C1 segment of cervical spinal cord (tissue), 14 donors: Measurements from ENCODE around the gene TNKS1BP1.
"Not testable (repeated sequence)": the region's sequence is repeated elsewhere in the genome, so short reads cannot be mapped to it uniquely, and the experiment has no call there.

ENCODE experiments used
- DNase-seq, 14 donors: peaks; one replicate each; lab custom pipeline; 2025; lab: John Stamatoyannopoulos, UW

Gene TNKS1BP1

GRCh38 chr11:57288771-57289579 lies 35.8 kb downstream of the TNKS1BP1 start:
- DNase-seq, result no peak

- DNase-seq, result no peak
Measured at GRCh38 chr11:57287884-57288283, 36.9 kb downstream of the TNKS1BP1 start.

GRCh38 chr11:57283231-57283990 lies 41.3 kb downstream of the TNKS1BP1 start:
- no peak for DNase-seq

GRCh38 chr11:57281546-57281945 lies 43.2 kb downstream of the TNKS1BP1 start:
- DNase-seq, result not testable (repeated sequence)

- no peak for DNase-seq
Measured at GRCh38 chr11:57279116-57279515, 45.6 kb downstream of the TNKS1BP1 start.

GRCh38 chr11:57278721-57279095 lies 46.0 kb downstream of the TNKS1BP1 start:
- DNase-seq, result no peak

GRCh38 chr11:57277845-57278720 lies 46.7 kb downstream of the TNKS1BP1 start:
- peak in 10 of 14 donors; percentile 15 to 49 (median 38) for DNase-seq

- no peak for DNase-seq
Measured at GRCh38 chr11:57276971-57277675, 47.6 kb downstream of the TNKS1BP1 start.

GRCh38 chr11:57276169-57276970 lies 48.4 kb downstream of the TNKS1BP1 start:
- DNase-seq, result no peak

GRCh38 chr11:57275582-57275981 lies 49.2 kb downstream of the TNKS1BP1 start:
- no peak for DNase-seq

GRCh38 chr11:57274904-57275498 lies 49.8 kb downstream of the TNKS1BP1 start:
- no peak for DNase-seq

- no peak for DNase-seq
Measured at GRCh38 chr11:57273448-57274058, 51.2 kb downstream of the TNKS1BP1 start.

- no peak for DNase-seq
Measured at GRCh38 chr11:57269571-57270021, 55.2 kb downstream of the TNKS1BP1 start.

- no peak for DNase-seq
Measured at GRCh38 chr11:57266157-57266556, 58.6 kb downstream of the TNKS1BP1 start.

- DNase-seq, result no peak
Measured at GRCh38 chr11:57263351-57263750, 61.4 kb downstream of the TNKS1BP1 start.

- no peak for DNase-seq
Measured at GRCh38 chr11:57262157-57262556, 62.6 kb downstream of the TNKS1BP1 start.

GRCh38 chr11:57260937-57261783 lies 63.6 kb downstream of the TNKS1BP1 start:
- DNase-seq, result no peak

- no peak for DNase-seq
Measured at GRCh38 chr11:57256119-57256518, 68.6 kb downstream of the TNKS1BP1 start.

- DNase-seq, result no peak
Measured at GRCh38 chr11:57255618-57256017, 69.1 kb downstream of the TNKS1BP1 start.
